ENCODE data around the gene MEI1.

The MEI1 gene

GRCh38 chr22:41752011-41752970, 53.0 kb downstream of the MEI1 start:
- DNase-seq: no peak

- no peak for DNase-seq
Measured at GRCh38 chr22:41753984-41754383, 54.7 kb downstream of the MEI1 start.

- no peak for DNase-seq
Measured at GRCh38 chr22:41757502-41757901, 58.2 kb downstream of the MEI1 start.

- no peak for DNase-seq
Measured at GRCh38 chr22:41758231-41758630, 58.9 kb downstream of the MEI1 start.

- no peak for DNase-seq
Measured at GRCh38 chr22:41762980-41763779, 63.9 kb downstream of the MEI1 start.

- DNase-seq: no peak
Measured at GRCh38 chr22:41766476-41766875, 67.2 kb downstream of the MEI1 start.

- DNase-seq: no peak
Measured at GRCh38 chr22:41768430-41768829, 69.1 kb downstream of the MEI1 start.

- DNase-seq: no peak
Measured at GRCh38 chr22:41770715-41771468, 71.6 kb downstream of the MEI1 start.

GRCh38 chr22:41772198-41772597, 72.9 kb downstream of the MEI1 start:
- DNase-seq: no peak

GRCh38 chr22:41772645-41773044, 73.3 kb downstream of the MEI1 start:
- DNase-seq: no peak

GRCh38 chr22:41775338-41775737, 76.0 kb downstream of the MEI1 start:
- no peak for DNase-seq

GRCh38 chr22:41775976-41776375, 76.7 kb downstream of the MEI1 start:
- DNase-seq: no peak

- no peak for DNase-seq
Measured at GRCh38 chr22:41776381-41776780, 77.1 kb downstream of the MEI1 start.

GRCh38 chr22:41777749-41778425, 78.6 kb downstream of the MEI1 start:
- DNase-seq: no peak

GRCh38 chr22:41779929-41780505, 80.7 kb downstream of the MEI1 start:
- no peak for DNase-seq

- DNase-seq: no peak
Measured at GRCh38 chr22:41780746-41781505, 81.6 kb downstream of the MEI1 start.

GRCh38 chr22:41781507-41781906, 82.2 kb downstream of the MEI1 start:
- no peak for DNase-seq

- DNase-seq: no peak
Measured at GRCh38 chr22:41782316-41782715, 83.0 kb downstream of the MEI1 start.

- DNase-seq: no peak
Measured at GRCh38 chr22:41782751-41783150, 83.4 kb downstream of the MEI1 start.

GRCh38 chr22:41787331-41787730, 88.0 kb downstream of the MEI1 start:
- DNase-seq: no peak

GRCh38 chr22:41793871-41794270, 94.6 kb downstream of the MEI1 start:
- DNase-seq: no peak
